ENCODE measurements around the gene DGKE.

DGKE gene

GRCh38 chr17:56893503-56893902, 59.6 kb downstream of the DGKE start:
- DNase-seq = no peak

GRCh38 chr17:56894859-56895455, 61.0 kb downstream of the DGKE start:
- DNase-seq = no peak

GRCh38 chr17:56896217-56896967, 62.4 kb downstream of the DGKE start:
- DNase-seq = no peak

- DNase-seq = no peak
Measured at GRCh38 chr17:56896968-56897359, 63.0 kb downstream of the DGKE start.

- no peak for DNase-seq
Measured at GRCh38 chr17:56897646-56898424, 63.9 kb downstream of the DGKE start.

- no peak for DNase-seq
Measured at GRCh38 chr17:56898874-56899273, 64.9 kb downstream of the DGKE start.

GRCh38 chr17:56899403-56899802, 65.5 kb downstream of the DGKE start:
- no peak for DNase-seq

- peak; percentile 50 for DNase-seq
Measured at GRCh38 chr17:56902348-56902747, 68.4 kb downstream of the DGKE start.

GRCh38 chr17:56903560-56903959, 69.6 kb downstream of the DGKE start:
- no peak for DNase-seq

GRCh38 chr17:56908001-56908542, 74.1 kb downstream of the DGKE start:
- DNase-seq = no peak

- DNase-seq = no peak
Measured at GRCh38 chr17:56909742-56910508, 76.0 kb downstream of the DGKE start.

- DNase-seq = no peak
Measured at GRCh38 chr17:56910509-56911235, 76.7 kb downstream of the DGKE start.

GRCh38 chr17:56912105-56912999, 78.4 kb downstream of the DGKE start:
- no peak for DNase-seq

- DNase-seq = no peak
Measured at GRCh38 chr17:56913000-56913311, 79.0 kb downstream of the DGKE start.

- DNase-seq = no peak
Measured at GRCh38 chr17:56913353-56913866, 79.5 kb downstream of the DGKE start.

- peak; percentile 87 for DNase-seq
Measured at GRCh38 chr17:56913867-56914580, 80.1 kb downstream of the DGKE start, which contains the start of gene TRIM25. Gene TRIM25, minus strand, starts transcription at chr17:56914049. Its CDS starts 61 bp downstream, at chr17:56913988.

- peak; percentile 14 for DNase-seq
Measured at GRCh38 chr17:56914581-56915273, 80.8 kb downstream of the DGKE start.

- DNase-seq = no peak
Measured at GRCh38 chr17:56917559-56918296, 83.8 kb downstream of the DGKE start.

- DNase-seq = peak; percentile 16
Measured at GRCh38 chr17:56918916-56919315, 85.0 kb downstream of the DGKE start.
